SK-N-DZ (cell line): ENCODE data around the gene TMOD2.

Source experiments
- DNase-seq: peaks from one replicate; pipeline ENCODE4 v3.0.0-alpha.2; 2015; ENCODE audit warnings: low spot score
- small RNA-seq, 2 experiments: library from RNA; depleted of rRNA; stranded (forward); fragments of <200 nt; gene quantifications; one replicate each; pipeline ENCODE3, GENCODE V24; 2014

Gene TMOD2

DNA sequence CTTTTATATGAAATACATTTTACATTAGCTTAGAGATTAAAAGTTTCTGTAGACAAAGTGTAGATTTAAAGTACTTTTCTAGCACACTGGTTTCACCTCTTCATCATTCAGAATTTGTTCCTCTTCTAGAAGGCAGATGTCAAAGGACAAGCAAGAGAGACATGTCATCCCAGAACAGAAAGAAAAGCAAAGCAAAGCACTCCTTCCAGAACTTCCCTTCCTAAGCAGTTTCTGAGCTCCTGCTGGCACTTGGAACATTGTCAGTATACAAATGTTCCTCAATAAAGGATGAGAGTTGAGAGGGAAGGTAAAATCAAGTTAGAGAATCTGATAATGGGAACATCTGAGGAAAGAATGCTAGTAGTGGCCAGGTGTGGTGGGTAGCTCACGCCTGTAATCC lies 104.2 kb downstream of the TMOD2 start:
- DNase-seq = no peak

GRCh38 chr15:51856714-51857380 lies 105.5 kb downstream of the TMOD2 start:
- DNase-seq = no peak

- no peak for DNase-seq
Observed at GRCh38 chr15:51861557-51862359, 110.4 kb downstream of the TMOD2 start.

DNA sequence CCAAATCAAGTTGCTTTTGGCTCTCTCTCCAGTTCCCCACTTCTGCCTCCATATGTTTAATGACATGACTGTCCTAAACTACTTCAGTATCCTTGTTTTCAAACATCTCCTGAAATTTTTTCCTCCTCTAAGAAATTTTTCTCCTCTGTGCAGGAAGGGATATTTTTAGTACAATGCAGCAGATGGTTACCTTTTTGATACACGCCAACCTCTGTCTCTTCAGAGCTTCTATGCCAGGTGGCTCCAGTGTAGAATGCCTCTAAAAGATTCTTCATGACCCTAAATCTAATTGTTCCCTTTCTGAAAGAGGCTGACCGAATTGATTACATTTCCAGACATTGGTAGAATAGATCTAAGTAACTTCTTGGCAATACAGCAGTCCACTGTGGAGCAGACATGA lies 111.7 kb downstream of the TMOD2 start:
- no peak for DNase-seq

DNA sequence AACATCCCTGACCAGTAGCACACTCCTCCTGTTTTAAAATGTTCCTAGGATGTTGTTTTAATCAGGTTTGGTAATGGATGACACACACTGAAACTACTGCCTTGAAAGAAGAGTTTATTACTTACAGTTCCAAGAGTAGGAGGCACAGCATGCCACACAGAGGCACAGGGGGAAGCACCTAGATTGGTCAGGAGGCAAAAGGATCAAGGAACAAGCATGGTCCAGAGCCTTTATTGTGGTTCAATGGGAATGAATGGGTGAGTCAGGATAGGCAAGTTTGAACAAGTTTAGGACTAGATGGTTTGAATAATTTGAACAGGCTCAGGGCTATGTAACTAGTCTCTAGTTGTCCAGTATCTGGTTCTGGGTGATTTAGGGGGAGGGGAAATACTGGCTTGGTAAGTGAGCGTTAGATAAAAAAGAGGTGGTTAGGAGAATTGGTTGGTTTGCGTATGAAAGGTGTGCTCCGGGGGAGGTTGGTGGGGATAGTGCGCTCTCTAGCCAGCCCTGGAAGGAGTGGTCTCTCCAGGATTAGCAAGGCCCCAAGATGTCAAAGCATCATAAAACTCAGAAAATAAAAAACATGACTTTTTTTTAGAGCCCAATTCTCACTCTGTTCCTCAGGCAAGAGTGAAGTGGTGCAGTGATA lies 113.1 kb downstream of the TMOD2 start:
- no peak for DNase-seq

GRCh38 chr15:51865317-51865716 lies 113.9 kb downstream of the TMOD2 start:
- no peak for DNase-seq

Small RNA genes within 50 kb of the gene (small RNA-seq; reads per million reads assigned to genes)
- 0 to 0.04 reads per million in 2 experiments for gene AC090971.5
- gene RF00017 = 0 reads per million in 2 experiments
